CD4-positive, alpha-beta T cell treated with Interferon alpha-2 for 1 hour (primary cell): ENCODE data around the gene RHBDF1.
A peak's percentile ranks its signal among the peaks of the same experiment; 100 is the strongest.

Source experiments
- DNase-seq, 2 donors: peaks; one replicate each; pipeline ENCODE4 v3.0.0-alpha.2; 2020 to 2022

Gene RHBDF1

DNA sequence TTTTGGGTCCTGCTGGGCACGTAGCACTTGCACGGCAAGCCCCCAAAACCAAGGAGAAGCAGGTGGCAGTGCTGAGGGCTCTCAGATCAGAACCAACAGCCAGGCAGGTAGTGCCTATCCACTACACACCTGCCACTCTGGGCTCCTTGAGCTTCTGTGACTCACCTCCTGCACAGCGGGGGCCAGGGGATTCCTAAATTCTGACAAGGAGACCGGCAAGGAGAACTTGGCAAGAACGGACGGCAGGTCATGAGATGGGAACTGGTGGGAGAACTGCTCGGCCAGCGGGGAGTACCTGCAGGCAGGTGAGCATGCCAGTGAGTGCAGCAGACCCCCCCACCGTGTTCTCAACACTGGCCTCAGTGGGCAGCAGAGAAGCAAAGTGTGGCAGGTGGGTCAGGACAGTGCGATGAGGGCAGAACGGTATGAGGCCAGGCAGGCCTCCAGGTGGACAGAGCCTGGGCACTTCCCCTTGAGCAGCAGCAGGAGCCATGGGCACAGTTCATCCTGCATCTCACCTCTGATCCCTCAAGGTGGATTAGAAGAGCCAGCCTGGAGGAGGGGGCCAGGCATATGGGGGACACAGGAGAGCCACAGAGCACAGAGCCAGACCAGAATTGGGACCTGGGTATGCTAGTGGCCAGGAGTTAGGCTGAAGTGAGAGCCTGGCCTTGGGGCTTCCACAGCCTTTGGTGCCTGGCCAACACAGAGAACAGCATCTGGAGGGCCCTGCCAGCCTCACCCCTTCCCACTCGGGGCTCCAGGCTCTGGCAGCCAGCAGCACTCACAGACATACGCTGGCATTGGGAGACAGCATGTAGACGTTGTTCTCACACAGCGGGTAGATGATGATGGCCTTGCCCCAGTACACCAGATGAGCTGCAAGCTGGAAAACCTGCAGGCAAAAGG, 20.3 kb upstream of the RHBDF1 start:
- no peak for DNase-seq

DNA sequence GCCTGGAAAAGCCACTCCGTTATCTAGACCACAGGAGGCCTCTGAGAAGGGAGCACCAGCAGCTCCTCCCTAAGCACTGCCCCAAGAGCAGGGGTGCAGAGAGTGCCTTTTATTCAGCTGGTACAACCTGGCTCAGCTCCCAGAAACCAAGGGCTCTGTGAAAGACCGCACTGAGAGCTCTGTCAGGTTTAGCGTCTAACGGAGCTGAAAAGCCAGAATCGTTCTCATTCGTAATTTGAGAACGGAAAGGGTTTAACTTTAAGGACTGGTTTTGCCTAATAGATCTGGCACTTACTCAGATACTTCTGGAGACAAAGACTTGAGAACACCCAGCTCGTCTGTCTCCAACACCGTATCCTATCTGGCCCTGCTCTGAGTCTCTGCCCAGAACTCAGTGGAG, 19.1 kb upstream of the RHBDF1 start:
- no peak for DNase-seq

- DNase-seq = no peak
Observed at GRCh38 chr16:89391-90302, 17.2 kb upstream of the RHBDF1 start.

DNA sequence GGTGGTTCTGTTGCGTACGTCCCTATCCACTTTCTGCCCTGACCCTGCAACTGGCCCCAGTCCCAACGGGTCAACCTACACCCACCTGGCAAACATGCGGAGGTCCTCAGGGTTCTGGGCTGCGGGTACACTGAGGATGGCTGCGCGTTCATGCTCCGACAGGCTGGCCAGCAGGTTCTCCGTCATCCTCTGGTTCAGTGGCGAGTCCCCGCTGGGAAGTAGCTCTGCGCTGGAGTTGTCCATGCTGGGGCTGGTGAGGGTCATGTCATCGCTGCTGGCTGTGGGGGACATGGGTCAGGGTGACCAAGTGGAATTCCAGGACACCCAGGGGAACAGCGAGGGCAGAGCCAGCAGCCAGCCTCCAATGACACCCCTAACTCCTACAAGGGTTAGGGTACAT, 16.2 kb upstream of the RHBDF1 start:
- DNase-seq = no peak

GRCh38 chr16:86483-86952, 14.1 kb upstream of the RHBDF1 start:
- no peak for DNase-seq

DNA sequence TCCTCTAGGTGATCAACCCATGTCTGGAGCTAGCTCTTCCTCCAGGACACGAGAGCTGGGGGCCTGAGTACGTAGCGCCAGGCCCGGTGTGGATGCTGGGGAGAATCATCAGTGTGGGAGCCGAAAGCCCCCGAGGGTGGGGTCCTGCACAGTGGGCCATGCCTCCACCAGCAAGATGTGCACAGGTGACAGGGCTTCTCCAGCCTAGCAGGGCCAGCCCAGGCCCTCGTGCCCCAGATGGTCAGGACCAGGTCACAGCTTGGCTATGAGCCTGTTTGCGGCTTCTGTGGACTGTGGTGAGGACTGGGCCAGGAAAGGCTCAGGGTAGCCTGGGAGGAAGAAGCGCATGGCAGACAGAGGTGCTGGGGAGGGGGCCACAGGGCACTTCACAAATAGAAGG, 13.4 kb upstream of the RHBDF1 start:
- no peak for DNase-seq

- DNase-seq = no peak
Observed at GRCh38 chr16:85407-85782, 13.0 kb upstream of the RHBDF1 start.

GRCh38 chr16:84718-85406, 12.4 kb upstream of the RHBDF1 start:
- DNase-seq = peak; percentile 15 to 25

DNA sequence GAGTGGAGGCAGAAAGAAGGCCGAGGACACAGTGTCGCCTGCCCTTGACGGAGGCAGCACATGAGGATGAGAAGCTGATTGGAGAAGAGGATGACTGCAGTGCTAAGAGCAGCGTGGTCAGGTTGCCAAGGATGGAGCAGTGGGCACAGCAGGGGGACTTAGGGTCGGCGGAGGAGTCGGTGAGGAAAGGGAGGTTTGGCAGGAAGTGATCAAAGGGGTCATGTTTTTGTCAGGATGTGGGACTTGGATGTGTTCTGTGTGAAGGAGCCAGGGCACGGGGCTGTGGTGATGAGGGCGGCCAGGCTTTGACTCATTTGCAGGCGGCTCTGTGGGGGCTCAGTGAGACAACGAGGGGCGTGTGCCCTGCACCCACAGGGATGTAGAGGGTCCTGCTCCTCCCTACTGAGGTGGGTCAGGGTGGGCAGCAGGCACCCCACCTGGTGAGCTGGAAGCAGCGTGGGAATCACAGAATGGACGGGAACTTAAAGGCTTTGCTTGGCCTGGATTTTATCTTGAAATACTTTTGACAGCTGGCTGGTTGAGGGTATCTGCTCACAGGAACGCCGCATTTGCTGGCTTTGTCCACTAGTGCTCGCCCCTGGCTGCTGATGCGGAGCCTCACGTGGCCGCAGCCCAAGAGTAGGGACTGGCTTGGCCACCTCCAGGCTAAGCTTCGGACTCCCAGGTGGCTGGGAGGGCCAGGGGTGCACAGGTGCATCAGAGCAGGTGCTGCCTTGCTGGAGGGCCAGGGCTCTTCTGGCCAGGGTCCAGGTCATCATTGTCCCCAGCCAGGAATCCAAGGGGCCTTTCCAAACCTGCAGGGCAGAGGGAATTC, 11.6 kb upstream of the RHBDF1 start:
- DNase-seq = no peak

DNA sequence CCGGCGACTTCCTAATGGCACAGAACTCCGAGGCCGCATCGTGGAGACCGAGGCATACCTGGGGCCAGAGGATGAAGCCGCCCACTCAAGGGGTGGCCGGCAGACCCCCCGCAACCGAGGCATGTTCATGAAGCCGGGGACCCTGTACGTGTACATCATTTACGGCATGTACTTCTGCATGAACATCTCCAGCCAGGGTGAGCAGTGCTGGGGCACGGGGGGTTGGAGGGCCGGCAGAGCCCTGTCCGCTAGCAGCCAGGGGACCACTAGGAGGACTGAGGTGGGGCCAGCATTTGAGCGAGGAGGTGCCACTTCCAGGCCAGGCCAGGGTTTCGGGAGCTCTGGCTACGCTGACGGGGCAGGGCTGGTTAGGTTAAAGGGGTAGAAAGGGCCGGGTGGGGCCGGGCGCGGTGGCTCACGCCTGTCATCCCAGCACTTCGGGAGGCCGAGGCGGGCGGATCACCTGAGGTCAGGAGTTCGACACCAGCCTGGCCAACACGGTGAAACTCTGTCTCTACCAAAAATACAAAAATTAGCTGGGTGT, 10.7 kb upstream of the RHBDF1 start:
- no peak for DNase-seq

- DNase-seq = no peak
Observed at GRCh38 chr16:79151-80054, 7.0 kb upstream of the RHBDF1 start.

DNA sequence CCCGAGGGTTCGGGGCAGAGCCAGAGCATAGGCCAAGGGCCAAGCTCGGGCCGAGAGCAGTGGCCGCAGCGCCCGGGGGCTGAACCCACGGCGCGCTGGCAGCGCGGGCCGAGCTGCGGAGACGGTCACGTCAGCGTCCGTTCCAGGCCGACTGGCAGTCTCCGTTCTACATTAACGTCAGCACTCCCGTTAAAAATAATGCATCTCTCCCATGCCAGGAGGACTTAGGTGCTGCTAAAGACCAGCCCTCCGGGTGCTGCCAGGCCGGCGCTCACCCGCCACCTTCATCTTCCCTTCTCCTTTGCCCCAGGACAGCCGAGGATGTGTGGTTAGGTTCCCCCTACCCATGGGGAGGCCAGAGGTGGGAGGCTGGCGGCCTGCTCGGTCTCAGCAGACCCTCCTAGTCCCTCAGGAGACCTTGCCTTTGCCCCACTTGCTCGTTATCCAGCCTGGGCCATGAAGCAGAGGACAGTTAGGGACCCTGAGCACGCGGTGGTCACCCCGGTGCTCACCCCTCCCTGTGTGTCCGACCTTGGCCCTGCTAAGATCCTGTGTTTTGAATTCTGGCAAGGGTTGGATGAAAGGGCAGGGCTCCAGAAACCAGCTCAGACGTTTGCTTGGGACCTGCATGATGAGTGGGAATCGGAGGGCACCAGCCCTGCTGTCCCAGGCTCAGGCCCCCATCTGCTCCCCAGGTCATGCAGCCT, 6.2 kb upstream of the RHBDF1 start:
- DNase-seq = no peak

DNA sequence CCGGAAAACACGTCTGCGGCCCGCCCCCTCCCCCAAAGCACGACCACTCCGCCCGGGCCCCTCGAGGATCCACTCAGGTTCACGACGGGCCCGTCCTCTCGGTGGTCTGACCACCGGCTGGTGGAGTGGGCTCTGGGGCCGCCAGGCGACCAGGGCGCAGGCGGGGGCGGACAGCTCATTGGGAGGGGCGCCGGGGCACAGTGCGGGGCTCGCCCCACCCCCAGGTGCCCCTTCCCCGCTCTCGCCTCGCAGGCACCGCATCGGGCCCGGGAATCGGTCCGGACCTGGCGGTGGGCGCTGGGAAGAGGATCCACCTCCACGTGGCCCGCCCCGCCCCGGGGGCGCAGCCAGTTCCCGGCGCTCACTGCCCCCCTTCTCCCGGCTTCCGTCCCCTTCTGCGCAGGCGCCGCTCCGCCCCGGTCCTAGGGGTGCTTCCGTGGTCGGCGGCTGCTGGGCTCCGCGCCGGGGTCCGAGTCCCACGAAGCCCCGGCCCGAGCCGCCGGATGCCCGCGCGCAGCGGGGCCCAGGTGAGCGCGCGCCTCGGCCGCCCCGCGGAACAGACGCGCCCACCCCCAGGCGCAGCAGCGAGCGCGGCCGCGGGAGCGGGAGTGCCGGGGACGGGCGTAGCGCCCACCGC, 5.5 kb upstream of the RHBDF1 start, which contains the start of gene MPG:
TSS of gene MPG (plus strand) at position 419 of the 637 bp plus-strand sequence. CDS start at position 504, 85 bp downstream.
- peak; percentile 78 to 86 for DNase-seq

DNA sequence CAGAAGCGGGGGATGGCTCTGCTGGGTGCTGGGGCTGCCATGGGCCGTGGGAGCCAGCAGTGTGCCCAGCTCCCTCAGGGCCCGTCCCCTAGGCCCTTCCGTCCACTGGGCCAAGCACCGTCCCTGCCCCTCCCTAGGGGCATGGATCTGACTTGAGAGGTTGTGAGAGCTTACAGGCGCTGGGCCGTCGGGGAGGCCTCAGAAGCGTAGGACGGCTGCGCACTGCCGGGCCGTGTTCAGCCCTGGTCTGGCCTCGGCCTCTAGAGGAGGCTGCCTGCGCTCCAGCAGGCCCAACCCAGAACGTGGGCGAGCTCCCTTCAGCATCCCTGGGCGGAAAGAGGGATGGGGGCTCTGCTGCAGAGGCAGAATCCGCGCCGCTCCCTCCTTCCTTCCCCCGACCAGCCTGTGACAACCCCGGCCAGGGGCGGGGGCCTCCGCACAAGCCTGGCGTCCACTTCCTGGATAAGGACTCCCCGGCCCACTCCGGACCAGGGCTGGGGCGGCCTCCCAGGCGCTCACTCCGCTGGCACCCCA, 4.9 kb upstream of the RHBDF1 start:
- DNase-seq = peak in 1 of 2 donors; percentile 23

- no peak for DNase-seq
Observed at GRCh38 chr16:76535-77272, 4.3 kb upstream of the RHBDF1 start.

DNA sequence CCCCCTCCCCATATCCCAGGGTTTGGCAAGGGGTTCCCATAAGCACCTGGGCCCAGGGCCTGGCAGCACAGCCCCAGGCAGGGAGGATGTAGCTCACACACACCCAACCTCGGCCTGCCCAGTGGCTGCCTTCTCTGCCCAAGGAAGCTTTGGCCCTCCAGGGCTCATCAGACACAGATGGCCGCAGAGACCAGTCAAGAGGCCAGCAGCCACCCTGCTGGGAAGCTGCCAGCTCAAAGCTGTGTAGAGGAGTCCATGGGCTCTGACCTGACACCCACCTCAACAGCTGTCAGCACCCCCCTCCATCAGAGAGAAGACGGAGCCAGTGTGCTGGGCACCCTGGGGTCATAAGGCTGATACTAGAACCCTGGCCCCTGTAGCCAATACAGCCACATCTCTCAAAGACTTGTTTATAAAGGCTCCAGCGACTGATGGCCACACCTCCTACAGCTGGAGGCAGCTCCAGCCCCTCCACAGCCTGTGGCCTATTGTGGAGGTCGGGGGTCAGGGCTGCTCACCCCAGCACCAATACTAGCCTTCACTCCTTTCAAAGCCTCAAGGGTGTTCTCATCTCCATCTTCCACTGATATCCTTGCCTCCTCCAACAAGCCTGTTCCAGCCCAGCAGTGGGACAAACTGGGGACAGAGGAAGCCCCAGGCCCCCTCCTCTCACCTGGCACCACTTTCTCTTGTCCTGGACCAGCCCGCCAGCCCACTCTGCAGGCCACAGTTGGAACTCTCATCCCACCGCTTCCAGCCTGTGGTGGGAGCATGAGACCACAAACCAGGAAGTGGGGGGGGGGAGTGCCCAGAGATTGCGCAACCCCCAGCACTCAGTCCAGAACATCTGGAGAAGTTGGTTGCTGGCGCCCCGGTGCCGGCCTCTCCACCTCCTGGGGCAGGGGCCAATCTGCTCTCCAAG, 3.4 kb upstream of the RHBDF1 start:
- peak; percentile 18 to 20 for DNase-seq

GRCh38 chr16:74747-75334, 2.4 kb upstream of the RHBDF1 start:
- no peak for DNase-seq
